ENCODE results near the gene MRPL21.

DNA sequence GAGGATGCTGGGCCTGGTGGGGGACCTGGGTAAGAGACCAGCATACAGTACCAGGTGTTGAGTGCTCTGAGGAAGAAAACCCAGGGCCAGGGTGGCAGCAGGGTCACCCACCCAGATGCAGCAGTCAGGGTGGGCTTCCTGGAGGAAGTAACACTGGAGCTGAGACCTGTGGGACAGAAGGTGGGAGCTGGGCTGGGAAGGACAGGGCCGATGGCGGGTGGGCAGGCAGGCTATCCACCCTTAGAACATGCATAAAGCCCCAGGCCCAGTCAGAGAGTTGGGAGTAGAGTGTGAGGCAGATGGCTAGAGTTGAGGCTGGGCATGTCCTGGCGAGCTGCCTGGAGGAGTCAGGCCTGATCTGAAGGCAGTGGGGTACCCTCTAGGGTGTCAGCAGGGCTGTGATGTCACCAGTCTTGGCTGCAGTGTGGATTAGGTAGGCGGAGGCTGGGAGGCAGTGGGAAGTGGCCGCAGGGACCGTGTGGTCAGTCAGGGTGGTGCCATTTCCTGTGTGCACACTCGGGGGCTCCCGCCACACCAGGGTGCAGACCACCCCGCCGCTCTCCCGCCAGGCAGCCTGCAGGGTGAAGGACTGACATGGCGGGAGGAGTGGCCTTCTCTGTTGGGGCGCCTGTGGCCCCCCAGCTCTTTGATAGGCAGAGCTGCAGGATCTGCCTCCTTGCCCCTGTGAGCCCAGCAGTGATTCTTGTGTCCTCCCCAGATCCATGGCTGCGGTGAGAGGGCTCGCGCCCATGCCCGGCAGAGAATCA, 35.4 kb upstream of the MRPL21 start:
- TF ChIP-seq EZH2 (IDR thresholded peaks at IDR 0.05; ENCODE audit: borderline replicate concordance, insufficient read depth, low read depth, low read length, poor library complexity, severe bottlenecking) (no peak), CTCF (IDR thresholded peaks at IDR 0.05) (no peak)
